Stimulated activated CD4-positive, alpha-beta T cell treated with anti-CD3 and anti-CD28 coated beads, Interleukin-2, amount 100 ng/mL, for 24 hours (primary cell): Measurements from ENCODE around the gene GAPVD1.
"Not testable (repeated sequence)": the region's sequence is repeated elsewhere in the genome, so short reads cannot be mapped to it uniquely, and the experiment has no call there.

Source experiments
- DNase-seq, 2 donors: peaks; one replicate each; pipeline ENCODE4 v3.0.0-alpha.2; 2020

The GAPVD1 gene

DNA sequence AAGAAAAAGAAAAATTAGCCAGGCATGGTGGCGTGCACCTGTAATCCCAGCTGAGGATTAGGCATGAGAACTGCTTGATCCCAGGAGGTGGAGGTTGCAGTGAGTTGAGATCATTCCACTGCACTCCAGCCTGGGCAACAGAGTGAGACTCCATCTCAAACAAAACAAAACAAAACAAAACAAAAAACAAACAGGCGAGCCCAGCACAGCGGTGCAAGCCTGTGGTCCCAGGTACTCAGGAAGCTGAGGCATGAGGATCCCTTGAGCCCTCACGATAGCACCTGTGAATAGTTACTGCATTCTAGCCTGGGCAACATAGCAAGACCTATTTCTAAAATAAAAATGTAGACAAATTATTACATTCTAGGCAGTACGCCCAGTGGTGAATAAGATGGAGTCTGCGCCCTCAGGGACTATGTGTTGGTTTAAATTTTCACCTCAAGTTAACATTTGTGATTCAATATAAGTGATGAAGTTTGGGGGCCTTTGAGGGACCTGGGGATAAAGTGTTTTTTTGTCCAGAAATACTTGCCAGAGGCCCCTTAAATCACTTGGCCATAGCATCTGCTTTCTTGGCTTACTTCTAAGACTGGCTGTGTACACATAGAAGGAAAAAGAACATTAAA, 3.4 kb upstream of the GAPVD1 start:
- no peak for DNase-seq

DNA sequence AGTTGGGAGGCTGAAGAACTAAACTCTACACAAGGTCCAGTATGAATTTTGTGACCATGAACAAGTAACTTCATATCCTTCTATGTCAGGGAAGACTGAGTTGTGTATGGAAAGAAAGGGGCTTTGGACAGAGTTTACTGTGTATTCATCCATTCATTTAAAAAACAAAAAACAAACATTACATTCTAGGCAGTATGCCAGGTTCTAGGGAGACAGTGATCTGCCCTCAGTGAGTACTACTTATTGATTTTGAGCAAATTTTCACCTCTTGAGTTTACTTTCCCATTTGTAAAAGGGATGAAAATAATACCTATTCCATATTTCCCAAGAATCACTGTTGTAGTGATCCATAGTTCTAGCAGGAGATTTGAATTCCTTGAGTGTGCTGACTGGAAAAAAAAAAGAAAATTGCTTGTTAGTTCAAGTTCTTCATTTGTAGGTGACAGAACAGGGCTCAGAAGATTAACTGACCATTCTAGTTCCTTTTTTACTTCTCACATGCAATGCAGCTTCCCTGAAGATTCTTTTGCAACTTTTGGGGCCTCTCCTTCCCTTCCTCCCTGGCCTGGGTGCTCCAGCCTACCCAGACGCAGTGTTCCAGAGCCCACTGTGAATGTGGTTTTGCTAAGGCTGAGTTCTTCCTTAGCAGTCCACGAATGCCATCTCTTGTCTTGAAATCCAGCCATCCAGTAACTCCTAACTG, 2.6 kb upstream of the GAPVD1 start:
- DNase-seq: no peak

DNA sequence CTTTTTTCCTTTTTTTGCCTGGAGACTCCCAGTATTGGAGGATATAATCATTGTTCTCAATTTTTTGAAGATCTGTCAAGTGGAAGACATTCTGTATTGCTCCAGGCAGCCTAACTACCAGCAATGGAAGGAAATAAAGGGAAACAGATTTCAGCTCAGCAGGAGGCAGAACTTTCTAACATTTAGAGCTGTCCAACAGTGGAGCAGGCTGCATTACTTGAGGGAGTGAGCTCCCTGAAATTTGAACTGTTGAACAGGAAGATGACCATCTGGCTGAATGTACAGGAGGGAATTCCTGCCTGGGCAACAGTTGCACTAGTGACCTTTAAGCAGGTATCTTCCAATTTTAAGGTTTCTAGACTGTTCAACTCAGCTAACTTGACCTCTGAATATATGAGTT, 1.1 kb upstream of the GAPVD1 start:
- DNase-seq: no peak

DNA sequence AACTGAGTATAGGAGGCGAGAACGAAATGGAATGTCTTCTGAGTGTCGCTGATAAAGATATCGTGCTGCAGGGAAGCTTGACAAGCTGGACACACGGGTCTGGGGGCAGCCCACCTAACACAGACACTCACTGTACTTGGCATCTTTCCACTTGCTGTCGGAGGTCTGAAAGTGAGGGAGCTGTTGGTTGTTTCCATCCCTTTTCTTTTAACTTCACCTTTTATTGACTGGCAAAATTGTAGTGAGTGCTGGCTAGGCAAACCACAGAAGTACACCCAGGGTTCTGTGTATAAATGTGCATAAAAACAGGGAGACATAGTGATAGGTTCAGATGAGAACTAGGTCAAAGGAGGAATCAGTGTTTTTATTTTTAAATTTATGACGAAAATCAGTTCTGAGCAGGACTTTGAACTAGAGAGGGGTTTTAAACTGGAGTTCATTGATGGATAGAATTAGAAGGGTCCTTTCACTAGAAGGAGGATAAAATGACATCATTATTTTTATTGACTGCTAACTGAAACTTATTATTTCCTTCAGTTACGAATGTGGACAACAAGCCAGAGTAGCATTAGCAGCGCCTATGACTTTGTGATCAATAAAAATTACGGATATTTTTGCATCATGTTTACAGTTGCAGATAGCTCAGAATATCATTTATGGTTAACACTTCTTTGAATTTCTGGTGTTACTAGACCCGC, 817 bp downstream of the GAPVD1 start:
- DNase-seq: no peak

- DNase-seq: not testable (repeated sequence)
Measured at GRCh38 chr9:125264068-125264467, 2.4 kb downstream of the GAPVD1 start.

GRCh38 chr9:125268394-125269013, 6.9 kb downstream of the GAPVD1 start:
- no peak for DNase-seq

DNA sequence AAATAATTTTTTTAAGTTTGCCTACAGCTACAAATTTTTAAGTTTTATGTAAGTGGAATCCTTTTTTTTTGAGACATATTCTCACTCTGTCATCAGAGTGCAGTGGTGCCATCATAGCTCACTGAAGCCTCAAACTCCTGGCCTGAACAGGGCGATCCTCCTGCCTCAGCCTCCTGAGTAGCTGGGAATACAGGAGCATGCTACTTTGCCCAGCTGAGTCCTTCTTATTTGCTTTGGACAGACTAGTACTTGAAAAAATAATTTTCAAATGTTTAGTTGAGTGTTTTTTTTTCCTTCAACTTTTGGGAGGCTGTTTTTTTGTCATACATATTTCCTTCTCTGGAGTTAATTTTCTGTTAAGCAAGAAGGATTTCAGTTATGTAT, 7.4 kb downstream of the GAPVD1 start:
- no peak for DNase-seq

- DNase-seq: no peak
Measured at GRCh38 chr9:125271081-125271480, 9.5 kb downstream of the GAPVD1 start.

- no peak for DNase-seq
Measured at GRCh38 chr9:125272697-125273096, 11.1 kb downstream of the GAPVD1 start.

GRCh38 chr9:125276771-125277170, 15.1 kb downstream of the GAPVD1 start:
- no peak for DNase-seq

- DNase-seq: no peak
Measured at GRCh38 chr9:125277411-125277810, 15.8 kb downstream of the GAPVD1 start.

- no peak for DNase-seq
Measured at GRCh38 chr9:125280945-125281344, 19.3 kb downstream of the GAPVD1 start.

DNA sequence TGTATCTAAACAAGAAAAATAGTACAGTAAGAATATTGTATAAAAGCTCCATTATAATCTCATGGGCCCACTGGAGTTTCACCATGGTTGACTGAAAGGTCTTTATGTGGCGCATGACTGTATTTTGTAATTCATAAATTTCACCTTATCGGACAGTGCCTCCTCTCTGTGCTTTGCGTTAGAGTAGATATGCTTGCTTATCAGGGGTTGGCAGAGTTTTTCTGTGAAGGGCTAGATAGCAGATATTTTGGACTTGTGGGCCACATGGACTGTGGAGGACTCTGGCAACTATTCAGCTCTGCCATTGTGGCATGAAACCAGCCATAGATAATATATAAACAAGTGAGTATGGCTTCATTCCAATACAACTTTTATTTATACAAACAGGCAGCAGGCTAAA, 23.2 kb downstream of the GAPVD1 start:
- DNase-seq: no peak

DNA sequence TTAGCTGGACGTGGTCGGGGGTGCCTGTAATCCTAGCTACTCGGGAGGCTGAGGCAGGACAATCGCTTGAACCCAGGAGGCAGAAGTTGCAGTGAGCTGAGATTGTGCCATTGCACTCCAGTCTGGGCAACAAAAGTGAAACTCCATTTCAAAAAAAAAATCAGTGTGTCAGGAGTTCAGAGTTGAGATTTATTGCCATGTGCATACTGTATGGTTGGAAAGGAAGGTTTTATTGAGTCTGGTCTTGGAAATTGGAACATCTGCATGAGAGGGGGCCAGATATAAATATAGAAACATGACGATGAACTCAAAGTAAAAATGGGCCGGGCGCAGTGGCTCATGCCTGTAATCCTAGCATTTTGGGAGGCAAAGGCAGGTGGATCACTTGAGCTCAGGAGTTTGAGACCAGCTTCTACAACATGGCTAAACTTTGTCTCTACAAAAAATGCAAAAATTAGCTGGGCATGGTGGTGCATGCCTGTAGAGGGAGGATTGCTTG, 25.4 kb downstream of the GAPVD1 start:
- not testable (repeated sequence) for DNase-seq

DNA sequence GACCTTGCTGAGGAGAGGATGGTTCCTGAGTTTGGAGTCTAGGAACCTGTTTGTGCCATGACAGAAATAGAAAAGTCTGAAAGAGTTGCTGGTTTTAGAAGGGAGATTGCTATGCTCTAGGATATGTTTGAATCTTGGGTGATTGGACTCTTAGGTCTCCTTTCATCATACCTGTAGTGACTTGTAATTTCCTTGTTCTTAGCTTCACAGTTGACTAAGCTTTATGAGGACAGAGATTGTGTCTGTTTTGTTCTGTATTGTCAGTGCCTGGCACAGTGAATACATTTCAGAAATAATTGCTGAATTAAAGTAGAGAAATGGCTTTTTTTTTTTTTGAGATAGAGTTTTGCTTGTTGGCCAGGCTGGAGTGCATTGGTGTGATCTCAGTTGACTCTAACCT, 31.5 kb downstream of the GAPVD1 start:
- no peak for DNase-seq

GRCh38 chr9:125295657-125296056, 34.0 kb downstream of the GAPVD1 start:
- DNase-seq: no peak

- no peak for DNase-seq
Measured at GRCh38 chr9:125296843-125297372, 35.3 kb downstream of the GAPVD1 start.

DNA sequence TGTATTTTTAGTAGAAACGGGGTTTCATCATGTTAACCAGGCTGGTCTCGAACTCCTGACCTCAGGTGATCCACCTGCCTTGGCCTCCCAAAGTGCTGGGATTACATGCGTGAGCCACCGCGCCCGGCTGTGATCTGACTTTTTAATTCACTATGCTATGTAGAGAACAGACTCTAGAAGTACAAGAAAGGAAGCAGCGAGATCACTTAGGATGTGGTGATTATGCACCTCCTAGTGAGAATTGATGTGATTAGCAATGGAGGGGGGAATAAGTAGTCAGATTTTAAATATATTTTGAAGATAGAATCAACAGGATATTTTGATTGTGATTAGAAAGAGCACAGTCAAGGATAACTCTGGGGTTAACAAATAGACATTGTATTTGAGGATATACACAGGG, 36.3 kb downstream of the GAPVD1 start:
- DNase-seq: no peak

- no peak for DNase-seq
Measured at GRCh38 chr9:125302241-125302640, 40.6 kb downstream of the GAPVD1 start.

DNA sequence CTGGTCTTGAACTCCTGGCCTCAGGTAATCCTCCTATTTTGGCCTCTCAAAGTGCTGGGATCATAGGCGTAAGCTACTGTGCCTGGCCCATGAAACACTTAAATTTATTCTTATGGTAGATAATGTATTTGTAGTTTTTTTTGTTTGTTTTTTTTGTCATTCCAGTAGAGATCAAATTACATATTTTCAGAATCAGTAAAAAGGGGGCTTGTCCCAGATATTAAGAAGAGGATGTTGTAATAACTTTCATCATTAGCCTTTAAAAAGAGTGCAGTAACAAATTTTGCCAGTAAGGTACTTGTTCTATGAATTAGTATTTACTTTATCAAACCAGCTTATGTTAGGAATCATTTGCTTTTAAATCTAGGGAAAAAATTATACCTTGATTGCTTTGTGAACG, 42.6 kb downstream of the GAPVD1 start:
- DNase-seq: no peak

GRCh38 chr9:125312411-125312810, 50.8 kb downstream of the GAPVD1 start:
- DNase-seq: no peak

GRCh38 chr9:125316359-125316758, 54.7 kb downstream of the GAPVD1 start:
- not testable (repeated sequence) for DNase-seq

DNA sequence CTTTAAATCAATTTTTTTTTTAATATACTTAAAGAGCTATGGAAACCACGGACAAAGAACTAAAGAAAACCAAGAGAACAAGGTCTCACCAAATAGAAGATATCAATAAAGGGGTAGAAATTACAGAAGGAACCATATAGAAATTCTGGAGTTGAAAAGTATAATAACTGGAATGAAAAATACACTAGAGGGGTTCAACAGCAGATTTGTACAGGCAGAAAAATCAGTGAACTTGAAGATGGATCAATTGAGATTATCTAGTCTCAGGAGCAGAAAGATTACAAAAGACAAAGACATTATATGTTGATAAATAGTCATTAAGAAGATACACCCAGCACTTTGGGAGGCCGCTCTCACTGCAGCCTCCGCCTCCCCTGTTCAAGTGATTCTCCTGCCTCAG, 56.1 kb downstream of the GAPVD1 start:
- no peak for DNase-seq
